Cardiac muscle cell (in vitro differentiated cells and primary cell): ENCODE results near the gene PTPN14. TPM values are rescaled to one million over a fixed set of nuclear protein-coding genes. Genes with fewer than 3 reads are reported as not detected.

Experiments used
- DNase-seq, 2 donors: peaks; one replicate each; pipeline versions ENCODE4 v3.0.0 to v3.0.0-alpha.2; 2010 to 2017; ENCODE audit warnings: low read depth in 1 of 2, low spot score in 1 of 2
- H3K27ac ChIP-seq: fragments of 200-600 bp; sonication (generic); 2 replicates; pipeline ENCODE4 v1.5.1; 2016
- H3K27me3 ChIP-seq: fragments of 200-600 bp; sonication (generic); 2 replicates; pipeline ENCODE4 v1.6.0; 2016; ENCODE audit warnings: control low read depth
- H3K36me3 ChIP-seq: fragments of 200-600 bp; sonication (generic); 2 replicates; pipeline ENCODE4 v1.5.1; 2016; ENCODE audit warnings: control low read depth
- H3K4me1 ChIP-seq: fragments of 200-600 bp; sonication (generic); 2 replicates; pipeline ENCODE4 v1.8.1; 2017; ENCODE audit warnings: low read depth, mild to moderate bottlenecking, mixed run types
- H3K4me3 ChIP-seq: fragments of 200-600 bp; sonication (generic); 2 replicates; pipeline ENCODE4 v1.5.1; 2016; ENCODE audit warnings: mild to moderate bottlenecking
- H3K9me3 ChIP-seq: fragments of 200-600 bp; sonication (generic); 2 replicates; pipeline ENCODE4 v1.5.1; 2017; ENCODE audit warnings: low read depth, mild to moderate bottlenecking, control low read depth
- polyA plus RNA-seq: library from polyadenylated mRNA; unstranded; fragments of >200 nt; fragmentation: Nextera tagmentation; extraction: Ambion mirVana; gene quantifications from 2 replicates; pipeline ENCODE4 v1.2.1, GENCODE V29; 2016
- total RNA-seq: library from RNA; depleted of rRNA; stranded (reverse); fragments of >200 nt; gene quantifications from 2 replicates; pipeline ENCODE4 v1.2.3, GENCODE V29; 2016
- TF ChIP-seq, protein P1 (sequence below): IDR thresholded peaks from 2 replicates; pipeline ENCODE4 v1.5.1; 2012; ENCODE audit warnings: low read depth, mild to moderate bottlenecking, low read length

PTPN14 gene
- total and polyA plus RNA-seq, 2 experiments from 2014 or later, result 4.6 to 5.4 TPM

DNA sequence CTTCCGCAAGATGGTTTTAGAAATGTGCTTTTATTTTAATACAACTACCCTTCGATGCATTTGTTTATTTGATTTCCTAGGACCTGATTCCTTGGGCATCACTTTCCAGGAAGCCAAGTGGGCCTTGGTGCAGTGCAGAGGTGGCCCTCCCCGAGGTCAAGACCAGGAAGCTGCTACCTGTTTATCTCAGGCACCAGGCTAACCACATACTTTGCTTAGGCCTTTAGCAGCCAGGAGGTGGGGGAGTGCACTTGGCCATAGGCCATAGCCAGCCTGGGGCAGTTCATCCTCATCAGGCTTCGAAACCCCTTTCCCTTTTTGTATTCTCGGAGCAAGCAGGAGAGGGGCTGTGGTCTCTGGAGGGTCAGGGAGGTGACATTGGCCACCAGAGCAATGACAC lies 225.0 kb downstream of the PTPN14 start:
- DNase-seq, result peak in 1 of 2 donors; percentile 28
- H3K4me3 ChIP-seq, result no peak overlapping the region

DNA sequence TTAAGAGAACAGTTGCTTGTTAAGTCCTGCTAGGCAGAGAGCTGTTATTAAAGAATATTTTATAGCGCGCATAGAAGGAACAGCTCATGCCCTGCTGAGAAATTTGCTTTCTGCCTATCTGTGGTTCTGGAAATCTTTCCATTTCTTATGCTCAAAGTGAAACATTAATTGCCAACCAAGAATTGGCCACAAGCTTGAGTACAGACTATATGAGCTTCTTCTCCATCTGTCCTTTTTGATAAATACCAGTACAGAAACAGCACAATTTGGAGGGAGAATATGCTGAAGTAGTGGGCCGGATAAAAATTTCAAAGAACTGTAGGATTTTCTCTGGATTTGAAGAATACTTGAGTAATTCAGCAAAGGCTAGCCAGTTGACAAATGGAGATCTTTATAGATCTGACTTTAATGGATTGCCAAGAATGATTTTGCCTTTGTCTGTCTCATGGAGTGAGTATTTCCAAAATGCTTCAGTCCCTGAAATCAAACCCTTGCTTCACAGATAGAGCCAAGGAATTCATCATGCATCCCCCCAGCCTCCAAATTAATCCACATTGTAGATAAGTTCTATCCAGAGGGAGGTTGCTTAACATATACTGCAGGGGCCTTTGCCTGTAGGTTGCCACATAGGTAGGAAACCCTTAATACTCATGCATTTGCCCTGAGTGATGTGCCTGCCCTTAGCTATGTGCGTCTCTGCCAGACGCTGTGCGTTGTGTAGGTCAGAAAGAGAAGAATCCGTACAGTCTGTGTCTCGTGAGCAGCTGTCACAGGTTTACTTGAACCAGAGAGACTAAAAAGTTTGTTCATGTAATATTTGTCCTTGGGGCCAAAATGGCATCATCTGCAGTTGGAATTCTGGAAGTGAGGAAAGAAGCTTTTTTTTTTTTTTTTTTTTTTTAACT lies 226.3 kb downstream of the PTPN14 start:
- TF ChIP-seq, protein P1, sequence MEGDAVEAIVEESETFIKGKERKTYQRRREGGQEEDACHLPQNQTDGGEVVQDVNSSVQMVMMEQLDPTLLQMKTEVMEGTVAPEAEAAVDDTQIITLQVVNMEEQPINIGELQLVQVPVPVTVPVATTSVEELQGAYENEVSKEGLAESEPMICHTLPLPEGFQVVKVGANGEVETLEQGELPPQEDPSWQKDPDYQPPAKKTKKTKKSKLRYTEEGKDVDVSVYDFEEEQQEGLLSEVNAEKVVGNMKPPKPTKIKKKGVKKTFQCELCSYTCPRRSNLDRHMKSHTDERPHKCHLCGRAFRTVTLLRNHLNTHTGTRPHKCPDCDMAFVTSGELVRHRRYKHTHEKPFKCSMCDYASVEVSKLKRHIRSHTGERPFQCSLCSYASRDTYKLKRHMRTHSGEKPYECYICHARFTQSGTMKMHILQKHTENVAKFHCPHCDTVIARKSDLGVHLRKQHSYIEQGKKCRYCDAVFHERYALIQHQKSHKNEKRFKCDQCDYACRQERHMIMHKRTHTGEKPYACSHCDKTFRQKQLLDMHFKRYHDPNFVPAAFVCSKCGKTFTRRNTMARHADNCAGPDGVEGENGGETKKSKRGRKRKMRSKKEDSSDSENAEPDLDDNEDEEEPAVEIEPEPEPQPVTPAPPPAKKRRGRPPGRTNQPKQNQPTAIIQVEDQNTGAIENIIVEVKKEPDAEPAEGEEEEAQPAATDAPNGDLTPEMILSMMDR, result no peak
- H3K27me3 ChIP-seq, result no peaks in the 10 kb centered on the region
- no peak for DNase-seq
- H3K27ac ChIP-seq, result no peak overlapping the region
- peaks cover 20% of the 10 kb centered on the region for H3K4me1 ChIP-seq
- no peak overlapping the region for H3K4me3 ChIP-seq
- H3K36me3 ChIP-seq, result peaks cover 8% of the 10 kb centered on the region
- H3K9me3 ChIP-seq, result no peaks in the 10 kb centered on the region

More for the DNA sequence above, 225.0 kb downstream of the PTPN14 start:
- Histone ChIP-seq H3K27ac (peak overlapping the region; percentile 82), H3K27me3 (no peaks in the 10 kb centered on the region), H3K36me3 (no peaks in the 10 kb centered on the region), H3K9me3 (no peaks in the 10 kb centered on the region), H3K4me1 (peaks cover 20% of the 10 kb centered on the region)
- TF ChIP-seq, protein P1, result no peak

DNA sequence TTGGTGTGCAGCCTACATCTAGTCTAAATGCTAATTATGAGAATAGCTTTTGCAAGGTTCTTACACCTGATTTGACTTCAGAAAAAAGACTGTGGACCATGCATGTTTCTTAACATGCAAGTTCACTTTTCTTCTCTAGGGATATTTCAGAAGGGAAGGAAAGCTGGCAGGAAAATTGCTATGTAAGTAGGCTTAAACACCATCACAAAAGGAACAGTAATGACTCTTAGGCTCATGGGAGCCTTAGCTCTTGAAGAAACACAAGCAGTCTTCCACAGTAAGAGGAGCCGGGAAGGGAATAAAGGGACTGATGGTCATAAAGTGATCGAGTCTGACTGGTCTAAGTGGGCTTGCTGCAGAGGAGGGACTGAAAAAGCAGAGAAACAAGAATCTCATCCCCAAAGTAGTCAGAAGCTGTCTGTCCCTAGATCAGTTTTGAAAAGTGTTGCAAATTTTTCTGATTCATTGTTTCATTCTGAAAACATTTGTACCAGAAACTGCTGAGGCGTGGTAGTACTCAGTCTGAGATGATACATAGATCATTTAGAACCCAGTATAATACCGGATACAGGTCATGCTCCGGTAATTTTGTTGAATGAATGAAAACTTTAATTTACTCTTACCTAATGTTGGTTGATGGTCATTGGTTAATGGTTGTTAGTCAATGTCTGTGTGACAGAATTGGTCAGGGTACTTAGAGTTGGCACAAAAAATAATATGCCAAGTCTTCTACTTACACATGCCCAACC lies 229.5 kb downstream of the PTPN14 start:
- Histone ChIP-seq H3K9me3 (no peaks in the 10 kb centered on the region), H3K36me3 (peaks cover 8% of the 10 kb centered on the region), H3K27ac (no peak overlapping the region), H3K4me1 (peaks cover 4% of the 10 kb centered on the region), H3K27me3 (no peaks in the 10 kb centered on the region), H3K4me3 (no peak overlapping the region)
- TF ChIP-seq, protein P1, result no peak
- no peak for DNase-seq

DNA sequence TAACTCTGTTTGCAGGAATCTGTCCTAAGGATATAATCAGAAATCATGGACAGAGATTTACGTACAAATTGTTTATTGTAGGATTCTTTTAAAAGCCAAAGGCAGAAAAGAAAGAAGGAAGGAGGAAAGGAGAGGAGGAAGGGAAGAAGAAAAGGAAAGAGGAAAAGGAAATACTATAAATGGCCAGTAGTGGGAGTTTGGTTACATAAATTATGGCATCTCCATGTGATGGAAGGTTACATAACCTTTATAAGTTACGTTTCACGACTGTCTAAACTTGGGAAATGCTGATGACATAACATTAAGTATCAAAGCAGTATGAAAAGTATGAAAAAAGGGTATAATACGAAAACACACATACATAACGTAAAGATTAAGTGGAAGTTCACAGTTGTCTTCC lies 231.5 kb downstream of the PTPN14 start:
- Histone ChIP-seq H3K36me3 (peaks cover 13% of the 10 kb centered on the region), H3K4me1 (no peaks in the 10 kb centered on the region), H3K27ac (no peak overlapping the region), H3K27me3 (no peaks in the 10 kb centered on the region), H3K9me3 (no peaks in the 10 kb centered on the region), H3K4me3 (no peak overlapping the region)
- TF ChIP-seq, protein P1, result no peak
- DNase-seq, result no peak

DNA sequence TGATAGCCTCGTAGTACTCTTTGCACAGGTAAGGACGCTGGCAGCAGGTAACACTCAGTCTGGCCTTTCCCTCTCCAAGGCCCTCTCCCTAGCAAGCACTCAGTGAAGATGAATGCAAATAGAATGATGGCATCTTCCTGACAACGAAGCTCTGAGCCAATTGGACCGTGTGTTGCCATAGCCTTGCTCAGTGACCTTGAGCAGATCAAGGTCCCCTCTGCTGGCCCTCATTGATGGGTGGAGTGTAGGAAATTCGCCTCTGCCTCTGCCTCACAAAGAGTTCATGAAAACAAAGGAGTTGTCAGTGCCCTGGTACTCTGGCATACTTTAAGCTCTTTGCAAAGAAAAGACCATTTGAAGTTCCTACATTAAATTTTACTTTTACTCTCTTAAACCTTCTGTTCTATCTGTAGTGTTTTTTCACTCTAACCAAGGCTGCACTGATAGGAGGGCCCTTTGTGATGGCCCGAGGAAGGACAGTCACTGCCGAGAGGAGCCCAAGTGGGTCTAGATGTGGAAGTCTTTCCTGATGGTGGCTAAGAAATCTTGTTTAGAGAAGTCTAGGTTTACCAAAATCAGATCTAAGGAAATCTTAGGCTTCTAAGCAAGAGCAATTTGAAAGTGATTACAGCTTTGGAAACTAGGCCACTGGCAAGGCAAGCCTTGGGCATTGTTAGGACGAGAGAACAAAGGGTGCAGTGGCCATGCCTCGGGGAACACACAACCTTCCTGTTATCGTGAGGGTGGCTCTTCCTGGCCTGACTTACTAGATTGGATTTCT lies 232.3 kb downstream of the PTPN14 start:
- no peak for DNase-seq
- no peaks in the 10 kb centered on the region for H3K4me1 ChIP-seq
- H3K36me3 ChIP-seq, result peaks cover 13% of the 10 kb centered on the region
- H3K4me3 ChIP-seq, result no peak overlapping the region
- TF ChIP-seq, protein P1, result no peak
- H3K27ac ChIP-seq, result no peak overlapping the region
- H3K27me3 ChIP-seq, result no peaks in the 10 kb centered on the region
- H3K9me3 ChIP-seq, result no peaks in the 10 kb centered on the region
